ENCODE data around the gene BCAS3.

DNA sequence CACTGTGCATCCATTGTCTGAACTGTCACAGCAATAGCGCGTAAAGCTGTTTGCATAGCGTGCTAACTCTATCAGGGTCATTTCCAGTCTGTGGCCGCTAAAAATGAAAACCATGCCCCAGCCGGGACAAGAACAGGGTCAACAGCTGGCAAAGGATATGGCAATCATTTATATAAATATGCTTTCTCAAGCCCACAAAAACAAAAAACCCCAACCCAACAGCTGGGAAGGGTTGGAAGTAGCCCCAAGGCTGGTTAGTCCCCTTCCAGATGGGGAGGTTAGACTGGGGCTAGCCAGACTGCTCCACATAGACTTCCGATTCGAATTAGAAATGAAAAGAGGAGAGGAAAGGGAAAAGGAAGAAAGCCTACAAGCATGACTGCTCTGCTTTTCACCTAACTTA is 518.7 kb downstream of the BCAS3 start:
- TF ChIP-seq, protein P1, sequence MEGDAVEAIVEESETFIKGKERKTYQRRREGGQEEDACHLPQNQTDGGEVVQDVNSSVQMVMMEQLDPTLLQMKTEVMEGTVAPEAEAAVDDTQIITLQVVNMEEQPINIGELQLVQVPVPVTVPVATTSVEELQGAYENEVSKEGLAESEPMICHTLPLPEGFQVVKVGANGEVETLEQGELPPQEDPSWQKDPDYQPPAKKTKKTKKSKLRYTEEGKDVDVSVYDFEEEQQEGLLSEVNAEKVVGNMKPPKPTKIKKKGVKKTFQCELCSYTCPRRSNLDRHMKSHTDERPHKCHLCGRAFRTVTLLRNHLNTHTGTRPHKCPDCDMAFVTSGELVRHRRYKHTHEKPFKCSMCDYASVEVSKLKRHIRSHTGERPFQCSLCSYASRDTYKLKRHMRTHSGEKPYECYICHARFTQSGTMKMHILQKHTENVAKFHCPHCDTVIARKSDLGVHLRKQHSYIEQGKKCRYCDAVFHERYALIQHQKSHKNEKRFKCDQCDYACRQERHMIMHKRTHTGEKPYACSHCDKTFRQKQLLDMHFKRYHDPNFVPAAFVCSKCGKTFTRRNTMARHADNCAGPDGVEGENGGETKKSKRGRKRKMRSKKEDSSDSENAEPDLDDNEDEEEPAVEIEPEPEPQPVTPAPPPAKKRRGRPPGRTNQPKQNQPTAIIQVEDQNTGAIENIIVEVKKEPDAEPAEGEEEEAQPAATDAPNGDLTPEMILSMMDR (IDR thresholded peaks at IDR 0.05), result no peak
- TF ChIP-seq POLR2A (IDR thresholded peaks at IDR 0.05), result no peak

All from heart left ventricle (tissue), 13 donors.